ENCODE data around the gene RBP5.

RBP5 gene

DNA sequence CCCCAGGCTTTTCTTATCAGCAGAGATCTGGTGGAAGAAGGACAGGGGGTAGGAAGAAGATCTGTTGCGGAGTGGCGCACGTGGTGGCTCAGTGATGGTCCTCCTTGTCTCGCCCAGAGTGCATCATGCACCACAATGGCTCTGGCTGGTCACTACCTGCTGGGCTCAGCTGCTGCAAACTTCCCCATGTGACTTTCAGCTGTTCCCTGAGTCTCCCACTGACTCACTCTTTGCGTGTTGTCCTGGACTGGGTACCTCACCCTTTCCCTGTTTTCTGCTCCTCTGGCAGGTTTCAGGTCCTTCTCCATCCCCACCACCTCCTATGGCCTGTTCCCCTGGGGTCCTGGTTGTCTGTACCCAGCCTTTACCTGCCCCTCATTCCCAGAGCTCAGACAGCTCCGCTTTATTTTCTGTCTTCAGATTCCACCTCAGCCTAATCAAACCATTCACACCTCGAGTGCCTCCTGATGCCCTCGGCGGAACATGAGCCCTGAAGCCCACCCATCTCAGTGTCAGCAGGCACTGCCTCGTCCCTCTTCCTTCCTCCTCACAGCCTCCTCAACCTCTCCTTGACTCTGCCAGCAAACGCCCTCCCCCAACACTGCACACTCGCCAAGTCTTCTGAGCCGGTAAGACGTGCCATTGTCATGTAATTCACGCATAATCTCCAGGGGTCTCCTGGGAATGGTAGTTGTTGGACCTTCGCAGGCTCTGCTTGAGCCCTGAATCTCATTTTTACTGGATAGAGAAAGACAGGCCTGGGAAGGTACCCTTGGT lies 38.3 kb downstream of the RBP5 start:
- intact Hi-C loops (cut with DNase I) = loop anchor here (5.0 to 10.0 kb wide), 2 partner anchors 73 to 116 kb away; partner anchors contain the start of genes EMG1, LPCAT3 and PHB2
- DNase-seq = no peak

DNA sequence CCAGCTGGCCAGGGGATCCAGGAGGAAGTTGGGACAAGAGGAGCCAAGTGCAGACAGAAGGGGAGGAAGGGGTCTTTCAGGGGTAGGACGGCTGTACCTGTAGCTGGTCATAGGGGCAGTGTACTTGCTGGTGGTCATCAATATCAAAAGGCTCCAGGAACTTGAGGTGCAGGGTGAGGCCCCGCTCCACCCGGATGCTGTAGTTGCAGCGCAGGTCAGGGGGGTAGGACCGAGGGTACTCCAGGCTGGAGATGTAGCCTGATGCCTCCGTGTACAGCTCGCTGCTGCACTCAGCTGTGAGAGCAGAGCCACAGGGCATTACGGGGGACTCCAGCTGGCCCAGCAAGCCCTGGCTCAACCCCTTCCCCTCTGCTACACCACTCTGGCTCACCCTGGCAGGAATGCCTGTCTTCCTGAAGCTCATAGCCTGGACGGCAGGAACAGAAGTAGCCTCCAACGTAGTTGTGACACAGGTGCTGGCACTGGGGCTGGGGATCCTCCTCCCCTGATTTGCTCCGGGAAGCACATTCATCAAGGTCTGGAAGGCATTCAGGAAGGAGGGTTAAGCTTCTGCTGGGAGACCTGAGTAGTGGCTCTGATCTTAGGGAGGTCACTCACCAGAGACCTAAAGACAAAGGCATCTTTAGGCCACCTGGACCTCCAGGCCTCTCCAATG lies 39.4 kb downstream of the RBP5 start:
- no peak for DNase-seq
- intact Hi-C loops (cut with DNase I) = no loop called here

DNA sequence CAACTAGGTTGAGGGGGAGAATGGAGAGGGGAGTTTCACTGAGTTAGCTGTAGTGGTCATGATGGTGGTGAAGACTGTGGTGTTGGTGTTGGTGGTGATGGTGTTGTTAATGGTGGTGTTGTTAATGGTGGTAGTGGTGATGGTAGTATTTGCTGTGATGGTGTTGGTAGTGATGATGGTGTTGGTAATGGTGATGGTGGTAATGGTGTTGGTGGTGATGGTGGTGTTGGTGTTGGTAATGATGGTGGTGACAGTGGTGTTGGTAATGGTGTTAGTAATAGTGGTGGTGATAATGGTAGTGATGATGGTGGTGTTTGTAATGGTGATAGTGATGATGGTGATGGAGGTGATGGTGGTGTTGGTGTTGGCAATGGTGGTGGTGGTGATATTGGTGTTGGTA lies 45.6 kb downstream of the RBP5 start:
- no peak for DNase-seq
- intact Hi-C loops (cut with DNase I) = no loop called here

DNA sequence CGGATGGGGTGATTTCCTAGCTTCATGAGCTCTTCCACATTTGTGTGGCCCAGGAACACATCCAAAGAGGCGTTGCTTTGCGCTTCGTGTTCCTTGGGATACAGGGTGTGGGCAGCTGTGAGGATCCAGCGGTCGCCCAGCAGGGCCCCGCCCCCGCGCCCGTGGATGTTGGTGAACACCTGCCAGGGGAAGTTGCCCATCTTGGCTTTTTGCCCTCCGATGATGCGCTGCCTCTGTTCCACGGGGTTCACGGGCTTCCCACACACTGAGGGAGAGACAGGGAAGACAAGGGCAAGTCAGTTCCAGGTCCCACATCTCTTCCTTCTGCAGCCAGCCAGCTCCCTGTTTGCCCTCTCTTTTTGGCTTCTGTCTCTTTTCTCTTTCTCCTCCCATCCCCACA lies 47.7 kb downstream of the RBP5 start:
- DNase-seq = no peak
- intact Hi-C loops (cut with DNase I) = no loop called here

GRCh38 chr12:7079826-7080125 lies 48.9 kb downstream of the RBP5 start:
- DNase-seq = no peak
- intact Hi-C loops (cut with DNase I) = no loop called here

DNA sequence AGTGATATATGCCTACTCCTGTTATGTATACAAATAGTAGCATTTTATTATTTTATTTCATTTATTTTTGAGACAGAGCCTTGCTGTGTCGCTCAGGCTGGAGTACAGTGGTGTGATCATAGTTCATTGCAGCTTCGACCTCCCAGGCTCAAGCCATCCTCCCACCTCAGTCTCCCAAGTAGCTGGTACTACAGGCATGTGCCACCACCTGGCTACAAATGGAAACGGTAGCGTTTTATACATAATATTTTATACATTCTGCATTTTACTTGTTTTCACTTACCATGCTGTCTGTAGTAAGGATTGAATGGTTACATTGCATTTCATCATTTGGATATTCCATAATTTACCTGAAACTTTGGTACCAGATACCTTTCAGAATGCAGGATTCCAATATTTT lies 50.5 kb downstream of the RBP5 start:
- intact Hi-C loops (cut with DNase I) = no loop called here

DNA sequence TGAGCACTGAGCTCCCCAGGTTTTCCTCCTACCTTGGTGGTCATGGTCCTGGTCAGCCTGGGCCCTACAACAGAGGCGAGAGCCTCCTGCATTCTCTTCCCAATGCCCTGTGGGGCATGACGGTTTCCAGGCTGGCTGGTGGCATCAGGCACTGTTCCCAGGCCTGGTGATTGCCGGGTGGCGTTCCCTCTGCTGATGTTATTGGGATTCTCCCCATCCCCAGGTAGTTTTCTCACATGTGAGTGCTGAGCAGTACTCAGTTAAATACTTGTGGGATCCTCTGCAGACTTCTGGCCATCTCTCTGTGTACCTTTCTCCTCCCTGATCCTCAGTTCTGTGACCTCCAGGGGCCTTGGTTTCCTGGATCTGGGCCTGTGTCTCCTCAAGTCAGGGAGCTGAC lies 52.2 kb downstream of the RBP5 start:
- intact Hi-C loops (cut with DNase I) = no loop called here
- no peak for DNase-seq

More for the DNA sequence above, 50.5 kb downstream of the RBP5 start:
- DNase-seq = no peak

GRCh38 chr12:7075939-7076338 lies 52.8 kb downstream of the RBP5 start:
- intact Hi-C loops (cut with DNase I) = no loop called here
- no peak for DNase-seq

- intact Hi-C loops (cut with DNase I) = no loop called here
- DNase-seq = no peak
These were observed 53.2 kb downstream of the RBP5 start for GRCh38 chr12:7075518-7075917.

DNA sequence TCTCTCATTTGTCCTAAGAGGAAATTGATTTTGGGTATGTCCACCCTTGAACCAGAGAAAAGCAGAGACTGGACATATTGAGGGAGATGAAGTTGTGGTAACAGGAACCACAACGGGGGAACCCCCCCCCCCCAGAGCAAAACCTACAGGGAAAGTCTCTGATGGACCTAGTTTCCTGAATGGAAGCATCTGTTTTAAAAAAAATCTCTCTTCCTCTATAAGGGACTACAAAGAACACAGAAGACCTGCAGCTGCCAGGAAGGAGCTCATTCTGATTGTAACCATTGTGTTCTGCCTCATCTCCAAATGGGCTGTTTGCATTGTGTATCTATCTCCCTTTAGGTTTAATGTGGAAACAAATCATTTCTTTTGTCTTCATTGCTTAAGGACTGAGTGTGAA lies 54.7 kb downstream of the RBP5 start:
- intact Hi-C loops (cut with DNase I) = no loop called here
- DNase-seq = no peak
